NAMALWA (cell line): ENCODE results near the gene TSC22D3.
"Not testable (repeated sequence)": the region's sequence is repeated elsewhere in the genome, so short reads cannot be mapped to it uniquely, and the experiment has no call there.

Source experiments
- DNase-seq: peaks from one replicate; pipeline ENCODE4 v3.0.0-alpha.2; 2015; ENCODE audit warnings: low spot score

Gene TSC22D3

GRCh38 chrX:107682256-107682655 lies 93.3 kb downstream of the TSC22D3 start:
- DNase-seq = no peak

GRCh38 chrX:107678957-107679740 lies 96.4 kb downstream of the TSC22D3 start:
- DNase-seq = peak; percentile 72

DNA sequence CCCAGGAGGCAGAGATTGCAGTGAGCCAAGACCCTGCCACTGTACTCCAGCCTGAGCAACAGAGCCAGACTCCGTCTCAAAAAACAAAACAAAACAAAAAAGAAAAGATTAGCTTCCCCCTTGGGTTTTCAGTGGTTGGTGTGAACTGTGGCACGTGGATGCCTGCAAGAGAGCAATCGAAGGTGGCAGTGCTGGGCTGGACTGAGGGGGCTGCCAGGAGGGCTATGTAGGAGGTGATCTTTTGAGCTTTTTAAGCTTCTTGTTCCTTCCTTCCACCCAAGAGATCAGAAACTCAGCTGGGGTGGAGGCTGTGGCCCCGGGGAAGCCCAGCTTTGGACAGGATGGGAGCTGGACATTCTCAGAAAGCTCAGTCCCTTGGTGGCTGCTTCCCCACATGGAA lies 97.7 kb downstream of the TSC22D3 start:
- DNase-seq = no peak

GRCh38 chrX:107677501-107677901 lies 98.1 kb downstream of the TSC22D3 start:
- DNase-seq = no peak

GRCh38 chrX:107676559-107677378 lies 98.8 kb downstream of the TSC22D3 start:
- DNase-seq = peak; percentile 56

DNA sequence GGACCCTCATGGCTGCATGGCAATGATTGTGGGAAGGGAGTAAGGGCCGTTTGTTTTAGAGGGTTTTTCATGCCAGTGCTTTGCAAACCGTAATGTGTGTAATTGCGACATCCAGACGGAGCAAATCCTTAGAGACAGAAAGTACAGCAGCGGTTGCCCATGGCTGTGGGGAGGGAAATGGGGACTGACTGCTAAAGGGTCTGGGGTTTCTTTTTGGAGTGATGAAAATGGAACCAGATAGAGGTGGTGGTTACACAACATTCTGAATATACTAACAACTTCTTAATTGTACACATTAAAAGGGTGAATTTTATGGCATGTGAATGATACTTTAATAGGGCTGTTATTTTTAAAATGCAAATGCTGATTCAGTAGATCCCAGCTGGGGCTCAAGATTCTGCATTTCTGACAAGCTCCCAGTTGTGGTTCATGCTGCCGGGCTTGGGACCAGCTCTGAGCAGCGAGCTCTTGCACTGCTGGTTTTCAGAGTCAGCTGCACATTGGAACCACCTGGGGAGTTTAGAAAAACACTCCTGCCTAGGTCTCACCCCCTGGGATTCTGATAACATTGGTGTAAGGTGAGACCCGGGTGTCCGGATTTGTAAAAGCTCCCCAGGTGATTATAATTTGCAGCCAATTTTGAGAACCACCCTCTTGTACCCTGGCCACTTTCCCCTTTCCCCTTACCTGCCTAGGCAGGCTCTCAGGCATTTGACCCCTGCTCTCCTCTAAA lies 99.6 kb downstream of the TSC22D3 start:
- DNase-seq = peak; percentile 70

GRCh38 chrX:107675365-107675654 lies 100.3 kb downstream of the TSC22D3 start:
- DNase-seq = no peak

DNA sequence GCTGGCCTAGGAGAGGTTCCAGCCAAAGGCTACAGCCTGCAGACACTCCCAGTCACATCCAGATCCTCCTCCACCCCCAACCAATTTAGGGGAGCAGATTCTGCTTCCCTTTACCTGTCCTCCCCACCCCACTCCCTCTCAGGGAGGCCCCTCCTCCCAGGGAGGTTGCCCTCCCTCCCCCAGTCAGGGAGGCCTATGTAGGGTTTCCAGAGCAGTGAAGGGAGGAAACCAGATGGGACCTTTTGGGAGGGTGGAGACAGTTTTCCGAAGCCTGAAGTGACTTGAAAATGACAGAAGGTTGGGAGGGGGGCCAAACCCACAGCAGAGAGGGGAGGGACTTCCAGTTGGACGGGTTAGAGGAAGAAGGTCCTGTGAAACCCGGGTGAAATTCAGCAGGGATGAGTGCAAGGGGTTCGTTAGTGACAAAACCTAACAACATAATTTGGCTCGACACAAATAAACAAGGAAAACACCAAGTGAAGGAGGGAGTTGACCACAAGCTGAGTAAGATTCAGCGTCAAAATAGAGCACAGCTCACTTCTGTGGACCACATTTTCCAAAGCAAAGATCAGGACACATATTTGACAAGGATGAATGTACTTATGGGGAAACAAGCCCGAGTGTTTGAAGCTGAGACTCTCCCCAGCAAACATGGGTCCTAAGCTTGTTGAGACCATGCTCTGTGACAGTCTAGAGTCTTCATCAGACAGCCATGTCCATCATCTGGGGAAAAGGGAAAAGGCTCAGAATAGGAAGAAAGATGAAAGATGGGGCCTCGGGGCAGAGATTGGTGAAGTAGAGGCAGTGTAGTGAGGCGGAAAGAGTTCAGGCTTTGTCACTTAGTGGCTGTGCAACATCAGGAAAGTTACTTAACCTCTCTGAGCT lies 100.9 kb downstream of the TSC22D3 start:
- DNase-seq = peak; percentile 57

DNA sequence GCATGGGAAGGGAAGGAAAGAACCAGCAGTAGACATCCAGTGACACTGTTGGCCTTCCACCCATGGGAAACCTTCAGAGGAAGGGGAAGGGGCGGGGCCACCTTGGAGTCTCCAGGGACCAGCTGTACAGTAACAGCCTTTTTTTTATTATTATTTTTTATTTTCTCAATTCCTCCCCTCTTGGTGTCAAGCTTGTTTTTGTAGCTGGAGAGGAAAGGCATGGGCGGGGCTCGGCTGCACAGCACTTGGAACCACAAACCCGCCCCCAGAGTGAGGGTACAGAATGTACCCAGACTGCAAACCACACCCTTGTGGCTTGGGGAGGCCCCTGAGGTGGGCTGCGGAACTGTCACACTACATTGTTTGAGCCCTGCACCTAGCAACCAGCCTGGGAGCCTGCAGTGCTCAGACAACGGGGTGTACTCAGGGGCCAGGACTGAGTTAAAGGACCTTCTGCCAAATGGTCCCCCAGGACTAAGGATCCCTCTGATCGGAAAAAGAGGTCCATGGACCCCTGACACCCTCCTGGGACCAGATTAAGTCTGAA lies 101.6 kb downstream of the TSC22D3 start:
- DNase-seq = peak; percentile 92

- DNase-seq = no peak
Measured at GRCh38 chrX:107673431-107673830, 102.2 kb downstream of the TSC22D3 start.

DNA sequence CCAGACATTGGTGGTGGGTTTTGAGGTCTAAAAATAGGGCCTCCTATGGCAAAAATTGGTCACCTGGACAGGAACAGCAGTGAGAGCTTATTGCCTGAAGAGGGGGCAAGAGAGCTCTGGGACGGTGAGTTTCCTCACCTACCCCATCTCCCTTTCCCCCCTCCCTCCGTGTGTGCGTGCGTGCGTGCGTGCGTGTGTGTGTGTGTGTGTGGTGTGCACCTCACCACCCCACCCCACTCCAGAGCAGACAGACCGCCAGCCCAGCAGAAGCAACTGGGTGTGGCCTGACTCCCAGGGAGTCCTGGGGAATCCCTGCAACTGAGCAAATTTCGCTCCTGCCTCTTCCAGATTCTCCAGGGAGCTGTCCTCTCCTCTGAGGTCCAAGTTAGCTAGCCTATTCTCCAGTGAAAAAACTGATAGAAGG lies 102.6 kb downstream of the TSC22D3 start:
- DNase-seq = peak; percentile 84

DNA sequence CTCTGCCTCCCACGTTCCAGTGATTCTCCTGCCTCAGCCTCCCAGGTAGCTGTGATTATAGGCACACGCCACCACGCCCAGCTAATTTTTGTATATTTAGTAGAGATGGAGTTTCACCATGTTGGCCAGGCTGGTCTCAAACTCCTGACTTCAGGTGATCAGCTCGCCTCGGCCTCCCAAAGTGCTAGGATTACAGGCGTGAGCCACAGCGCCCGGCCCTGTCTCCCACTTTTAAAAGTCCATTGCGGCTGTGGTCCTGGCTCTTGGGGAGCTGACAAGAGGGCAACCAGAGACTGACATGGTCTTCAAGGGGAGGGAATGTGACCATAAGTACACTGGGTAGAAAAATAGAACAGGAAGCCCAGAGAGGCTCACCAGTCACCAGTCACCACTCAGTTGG lies 104.3 kb downstream of the TSC22D3 start:
- not testable (repeated sequence) for DNase-seq

- DNase-seq = no peak
Measured at GRCh38 chrX:107669885-107670628, 105.5 kb downstream of the TSC22D3 start.

- DNase-seq = no peak
Measured at GRCh38 chrX:107669261-107669660, 106.3 kb downstream of the TSC22D3 start.

DNA sequence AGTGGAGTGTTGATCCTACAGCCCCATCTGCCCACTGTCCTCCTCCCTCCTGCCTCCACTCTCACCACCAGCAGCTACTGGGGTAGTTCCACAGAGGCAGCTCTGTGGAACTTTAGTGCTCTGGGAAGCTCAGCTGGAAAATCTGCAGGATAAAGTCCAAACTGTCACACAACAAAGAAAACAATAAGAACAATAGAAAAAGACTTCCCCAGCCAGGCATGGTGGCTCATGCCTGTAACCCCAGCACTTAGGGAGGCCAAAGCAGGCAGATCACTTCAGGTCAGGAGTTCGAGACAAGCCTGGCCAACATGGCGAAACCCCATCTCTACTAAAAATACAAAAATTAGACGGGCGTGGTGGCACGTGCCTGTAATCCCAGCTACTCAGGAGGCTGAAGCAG lies 106.9 kb downstream of the TSC22D3 start:
- DNase-seq = not testable (repeated sequence)

DNA sequence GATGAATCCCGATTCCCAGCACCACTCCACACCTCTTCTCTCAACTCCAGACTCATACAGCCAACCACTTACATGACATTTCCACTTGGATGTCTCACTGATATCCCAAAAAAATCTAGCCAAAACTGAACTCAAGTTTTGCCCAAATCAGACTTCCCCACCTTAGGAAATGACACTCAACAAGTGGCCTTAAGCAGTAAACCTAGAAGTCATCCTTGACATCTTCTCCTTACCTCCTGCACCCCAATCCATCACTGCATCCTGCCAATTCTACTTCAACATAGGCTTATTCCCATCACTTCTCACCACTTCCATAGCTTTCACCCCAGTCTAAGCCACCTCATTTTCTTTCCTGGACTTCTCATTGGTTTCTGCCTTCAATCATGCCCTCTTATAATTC lies 108.2 kb downstream of the TSC22D3 start:
- DNase-seq = no peak

DNA sequence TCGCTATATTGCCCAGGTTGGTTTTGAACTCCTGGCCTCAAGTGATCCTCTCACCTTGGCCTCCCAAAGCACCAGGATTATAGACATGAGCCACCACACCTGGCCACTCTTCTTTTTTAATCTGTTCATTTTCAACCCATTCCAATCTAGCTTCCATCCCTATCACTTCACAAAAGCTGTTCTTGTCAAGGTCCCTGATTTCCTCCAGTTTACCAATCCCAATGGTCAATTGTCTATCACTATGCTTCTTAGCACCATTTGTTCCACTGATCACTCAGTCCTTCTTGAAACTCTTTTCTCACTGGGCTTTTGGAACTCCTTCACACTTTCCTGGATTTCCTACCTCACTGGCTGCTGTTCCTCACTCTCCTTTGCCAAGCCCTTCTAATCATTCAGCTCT lies 108.7 kb downstream of the TSC22D3 start:
- DNase-seq = no peak
